Dermis microvascular lymphatic vessel endothelial cell (primary cell): ENCODE results near the gene CREM. TPM values are rescaled to one million over a fixed set of nuclear protein-coding genes. Genes with fewer than 3 reads are reported as not detected.
"Not testable (repeated sequence)": the region's sequence is repeated elsewhere in the genome, so short reads cannot be mapped to it uniquely, and the experiment has no call there.

ENCODE experiments used
- DNase-seq, 2 donors: peaks; one replicate each; pipeline versions ENCODE4 v3.0.0 to v3.0.0-alpha.2; 2010; ENCODE audit warnings: low read depth in 2 of 2
- total RNA-seq: library from RNA; depleted of rRNA; stranded (reverse); fragments of >200 nt; gene quantifications from 2 replicates; pipeline ENCODE4 v1.2.1, GENCODE V29; 2014

Gene CREM
- 66.1 and 71.1 TPM in 2 replicates for total RNA-seq

GRCh38 chr10:35126530-35127288, at the start of gene CREM:
CREM (plus strand) TSS chr10:35126846; CDS start chr10:35137836, 10,990 bp downstream.
- peak; percentile 93 to 97 for DNase-seq

- DNase-seq: no peak
Measured at GRCh38 chr10:35079265-35079664, 47.4 kb upstream of the CREM start.

- peak in 1 of 2 donors; percentile 59 for DNase-seq
Measured at GRCh38 chr10:35079763-35080162, 46.9 kb upstream of the CREM start.

DNA sequence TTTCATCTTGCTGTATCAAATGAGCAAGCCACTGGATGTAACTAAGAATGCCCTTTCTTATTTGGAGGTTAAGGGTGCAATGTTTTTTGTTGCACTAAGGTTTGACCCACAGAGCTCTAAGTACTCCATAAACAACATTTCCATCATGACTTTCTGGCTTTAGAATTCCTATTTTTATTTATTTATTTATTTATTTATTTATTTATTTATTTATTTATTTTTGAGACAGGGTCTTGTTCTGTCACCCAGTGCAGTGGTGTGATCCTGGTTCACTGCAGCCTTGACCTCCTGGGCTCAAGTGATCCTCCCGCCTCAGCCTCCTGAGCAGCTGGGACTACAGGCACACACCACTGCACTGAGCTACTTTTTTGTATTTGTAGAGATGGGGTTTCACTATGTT, 46.4 kb upstream of the CREM start:
- not testable (repeated sequence) for DNase-seq

DNA sequence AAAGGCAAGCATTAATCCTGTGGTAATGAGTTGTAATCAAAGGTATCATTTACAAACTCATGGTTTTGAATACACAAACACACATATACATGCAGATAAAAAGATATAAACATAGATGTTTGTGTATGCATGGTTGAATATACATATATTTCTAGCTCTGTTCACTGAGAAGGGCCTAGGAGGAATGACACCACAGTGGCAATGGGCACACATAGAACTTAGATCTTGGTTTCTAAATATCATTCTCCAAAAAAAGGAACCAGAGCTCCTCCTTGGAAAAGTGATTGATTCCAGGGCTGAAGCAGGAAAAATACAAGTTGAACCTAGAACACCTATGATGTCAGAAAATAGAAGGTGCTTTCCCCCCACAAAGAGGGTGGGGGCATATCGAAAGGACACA, 43.4 kb upstream of the CREM start:
- DNase-seq: no peak

GRCh38 chr10:35089611-35090161, 37.0 kb upstream of the CREM start:
- peak in 1 of 2 donors; percentile 14 for DNase-seq

GRCh38 chr10:35090162-35090954, 36.3 kb upstream of the CREM start, which contains the start of gene CUL2:
CUL2 (minus strand) TSS chr10:35090341; CDS start chr10:35071317, 19,024 bp downstream.
- DNase-seq: peak; percentile 93 to 95

- DNase-seq: no peak
Measured at GRCh38 chr10:35091994-35092790, 34.5 kb upstream of the CREM start.

- DNase-seq: peak in 1 of 2 donors; percentile 8
Measured at GRCh38 chr10:35092851-35093250, 33.8 kb upstream of the CREM start.

- DNase-seq: no peak
Measured at GRCh38 chr10:35096312-35096711, 30.3 kb upstream of the CREM start.

DNA sequence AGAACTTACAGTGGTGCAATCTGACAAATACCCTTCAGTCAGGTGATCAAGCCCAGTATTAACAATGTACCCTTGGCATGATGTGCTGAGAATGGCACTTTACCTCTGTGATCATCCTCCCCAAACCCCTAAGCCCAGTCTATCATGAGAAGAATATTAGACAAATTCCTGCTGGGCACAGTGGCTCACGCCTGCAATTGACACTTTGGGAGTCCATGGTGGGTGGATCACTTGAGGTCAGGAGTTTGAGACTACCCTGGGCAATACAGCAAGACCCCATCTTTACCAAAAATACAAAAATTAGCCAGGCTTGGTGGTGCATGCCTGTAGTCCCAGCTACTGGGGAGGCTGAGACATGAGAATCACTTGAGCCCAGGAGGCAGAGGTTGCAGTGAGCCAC, 29.1 kb upstream of the CREM start:
- no peak for DNase-seq

- no peak for DNase-seq
Measured at GRCh38 chr10:35103882-35104281, 22.8 kb upstream of the CREM start.

- no peak for DNase-seq
Measured at GRCh38 chr10:35112571-35112970, 14.1 kb upstream of the CREM start.

DNA sequence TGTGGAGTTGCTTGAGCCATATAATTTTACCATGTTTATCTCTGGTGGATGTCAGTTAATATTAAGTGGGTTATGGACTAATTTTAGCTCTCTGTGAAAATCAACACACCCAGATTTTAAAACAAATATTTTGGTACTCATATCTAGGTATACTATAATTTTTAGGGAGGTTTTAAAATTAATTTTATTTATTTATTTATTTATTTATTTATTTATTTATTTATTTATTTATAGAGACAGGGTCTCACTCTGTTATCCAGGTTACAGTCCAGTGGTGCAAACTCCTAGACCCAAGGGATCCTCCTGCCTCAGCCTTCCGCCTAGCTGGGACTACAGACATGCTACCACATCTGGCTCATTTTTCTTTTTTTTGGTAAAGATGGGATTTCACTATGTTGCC, 7.3 kb upstream of the CREM start:
- no peak for DNase-seq

- no peak for DNase-seq
Measured at GRCh38 chr10:35124540-35124939, 2.1 kb upstream of the CREM start.

GRCh38 chr10:35126062-35126529, 550 bp upstream of the CREM start:
- no peak for DNase-seq

DNA sequence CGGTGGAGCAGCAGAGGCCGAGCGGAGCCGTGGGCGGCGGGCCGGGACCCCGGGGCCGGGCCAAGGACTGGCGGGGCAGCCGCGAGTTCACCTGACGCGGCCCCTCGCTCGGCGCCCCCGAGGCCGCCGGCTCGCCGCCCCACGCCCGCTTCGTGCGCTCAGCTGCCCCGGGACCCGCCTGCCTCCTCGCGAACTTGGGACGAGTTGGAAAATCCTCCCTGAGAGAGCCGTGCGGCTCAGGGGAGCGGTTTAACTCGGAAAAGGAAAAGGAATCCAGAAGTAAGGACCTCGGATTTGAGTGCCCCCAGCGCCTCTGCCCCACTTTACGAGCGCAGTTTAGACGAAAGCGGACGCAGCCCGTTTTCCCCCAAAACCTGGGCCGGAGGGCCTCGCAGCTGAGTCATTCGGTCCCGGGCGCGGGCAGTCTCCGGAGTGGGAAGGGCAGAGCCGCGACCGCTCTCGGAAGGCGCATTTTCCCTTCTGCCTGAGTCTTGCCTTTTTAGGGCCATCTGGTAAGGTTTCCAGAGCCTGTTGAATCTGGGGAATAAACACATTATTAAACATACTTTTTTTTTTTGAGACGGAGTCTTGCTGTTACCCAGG, 744 bp downstream of the CREM start:
- DNase-seq: peak; percentile 20 to 64

GRCh38 chr10:35129185-35129674, 2.6 kb downstream of the CREM start:
- no peak for DNase-seq

DNA sequence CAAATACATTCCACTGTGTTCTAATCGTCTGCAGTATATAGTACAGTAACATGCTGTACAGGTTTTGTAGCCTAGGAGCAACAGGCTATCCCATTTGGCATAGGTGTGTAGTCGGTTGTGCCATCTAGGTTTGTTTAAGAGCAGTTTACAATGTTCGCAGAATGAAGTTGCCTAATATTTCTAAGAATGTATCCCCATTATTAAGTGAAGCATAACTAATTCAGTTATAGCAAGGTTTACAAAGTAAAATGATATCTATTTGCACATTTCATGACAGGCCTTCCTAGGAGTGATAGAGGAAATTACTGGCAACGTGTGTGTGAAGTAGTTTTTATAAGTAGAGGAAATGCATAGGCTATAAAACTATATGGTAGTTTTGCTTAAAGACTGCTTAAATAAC, 4.0 kb downstream of the CREM start:
- DNase-seq: no peak

GRCh38 chr10:35132727-35133126, 6.1 kb downstream of the CREM start:
- DNase-seq: no peak

- no peak for DNase-seq
Measured at GRCh38 chr10:35133586-35133985, 6.9 kb downstream of the CREM start.
